Measurements from ENCODE around the gene ANKDD1A.

ANKDD1A gene

GRCh38 chr15:64949383-64950186, 37.9 kb downstream of the ANKDD1A start:
- Histone ChIP-seq H3K27me3 (ENCODE audit: control insufficient read depth, insufficient read depth, low read length) (no peaks in the 10 kb centered on the region), H3K9ac (ENCODE audit: low read depth, low read length) (no peak overlapping the region), H3K4me3 (ENCODE audit: low read length) (no peak overlapping the region), H3K4me2 (ENCODE audit: low read length) (no peak overlapping the region), H3K36me3 (ENCODE audit: insufficient read depth, low read length) (no peaks in the 10 kb centered on the region), H3K9me3 (replicated peaks; ENCODE audit: low read length) (no peaks in the 10 kb centered on the region), H3K4me1 (ENCODE audit: control insufficient read depth, insufficient read depth, low read length) (no peaks in the 10 kb centered on the region)

- Histone ChIP-seq H3K4me2 (ENCODE audit: low read length) (no peak overlapping the region), H3K9me3 (replicated peaks; ENCODE audit: low read length) (no peaks in the 10 kb centered on the region), H3K9ac (ENCODE audit: low read depth, low read length) (no peak overlapping the region), H3K4me1 (ENCODE audit: control insufficient read depth, insufficient read depth, low read length) (no peaks in the 10 kb centered on the region), H3K36me3 (ENCODE audit: insufficient read depth, low read length) (peaks cover 9% of the 10 kb centered on the region), H3K27me3 (ENCODE audit: control insufficient read depth, insufficient read depth, low read length) (no peaks in the 10 kb centered on the region), H3K4me3 (ENCODE audit: low read length) (no peak overlapping the region)
Measured at GRCh38 chr15:64950888-64951287, 39.2 kb downstream of the ANKDD1A start.

DNA sequence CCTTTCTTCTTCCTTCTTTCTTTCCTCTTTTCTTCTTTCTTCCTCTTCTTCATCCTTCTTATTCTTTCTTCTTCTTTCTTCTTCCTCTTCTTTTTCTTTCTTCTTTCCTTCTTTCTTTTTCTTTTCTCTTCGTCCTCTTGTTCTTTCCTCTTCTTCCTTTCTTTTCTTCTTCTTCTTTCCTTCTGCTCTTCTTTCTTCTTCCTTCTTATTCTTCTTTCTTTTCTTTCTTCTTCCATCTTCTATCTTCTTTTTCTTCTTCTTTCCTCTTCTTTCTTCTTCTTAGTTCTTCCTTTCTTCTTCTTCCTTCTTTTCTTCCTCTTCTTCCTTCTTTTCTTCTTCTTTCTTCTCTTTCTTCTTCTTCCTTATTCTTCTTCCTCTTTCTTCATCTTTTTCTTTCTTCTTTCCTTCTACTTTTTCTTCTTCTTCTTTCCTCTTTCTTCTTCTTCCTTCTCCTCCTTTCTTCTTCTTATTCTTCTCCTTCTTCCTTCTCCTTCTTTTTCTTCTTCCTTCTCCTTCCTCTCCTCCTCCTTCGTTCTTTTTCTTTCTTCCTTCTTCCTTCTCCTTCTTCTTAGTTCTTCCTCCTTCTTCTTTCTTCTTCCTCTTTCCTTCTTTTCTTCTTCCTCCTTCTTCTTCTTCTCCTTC, 40.2 kb downstream of the ANKDD1A start:
- Histone ChIP-seq H3K4me3 (ENCODE audit: low read length) (no peak overlapping the region), H3K4me2 (ENCODE audit: low read length) (no peak overlapping the region), H3K9me3 (replicated peaks; ENCODE audit: low read length) (no peaks in the 10 kb centered on the region), H3K9ac (ENCODE audit: low read depth, low read length) (no peak overlapping the region), H3K27me3 (ENCODE audit: control insufficient read depth, insufficient read depth, low read length) (no peaks in the 10 kb centered on the region), H3K36me3 (ENCODE audit: insufficient read depth, low read length) (peaks cover 10% of the 10 kb centered on the region), H3K4me1 (ENCODE audit: control insufficient read depth, insufficient read depth, low read length) (no peaks in the 10 kb centered on the region)

- no peaks in the 10 kb centered on the region for H3K9me3 ChIP-seq (replicated peaks; ENCODE audit: low read length)
- no peak overlapping the region for H3K9ac ChIP-seq (ENCODE audit: low read depth, low read length)
- H3K36me3 ChIP-seq (ENCODE audit: insufficient read depth, low read length): peaks cover 24% of the 10 kb centered on the region
- no peaks in the 10 kb centered on the region for H3K4me1 ChIP-seq (ENCODE audit: control insufficient read depth, insufficient read depth, low read length)
- H3K4me3 ChIP-seq (ENCODE audit: low read length): no peak overlapping the region
- H3K4me2 ChIP-seq (ENCODE audit: low read length): no peak overlapping the region
- no peaks in the 10 kb centered on the region for H3K27me3 ChIP-seq (ENCODE audit: control insufficient read depth, insufficient read depth, low read length)
Measured at GRCh38 chr15:64954395-64954794, 42.7 kb downstream of the ANKDD1A start.

DNA sequence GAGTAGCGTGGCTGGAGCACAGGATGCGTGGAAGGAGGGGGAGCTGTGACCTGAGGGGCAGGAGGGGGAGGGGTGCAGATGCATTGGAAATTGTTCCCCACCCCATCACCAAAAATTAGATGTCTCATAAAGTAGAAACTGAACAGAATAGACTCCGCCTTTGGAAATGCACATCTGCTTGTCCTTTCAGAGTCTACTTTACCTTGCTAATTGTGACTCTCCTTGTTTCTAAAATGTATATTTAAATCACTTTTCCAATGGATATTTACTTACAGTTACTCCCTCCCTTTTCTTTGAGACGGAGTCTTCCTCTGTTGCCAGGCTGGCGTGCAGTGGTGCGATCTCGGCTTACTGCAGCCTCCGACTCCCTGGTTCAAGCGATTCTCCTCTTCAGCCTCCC, 47.4 kb downstream of the ANKDD1A start:
- Histone ChIP-seq H3K9ac (ENCODE audit: low read depth, low read length) (no peak overlapping the region), H3K36me3 (ENCODE audit: insufficient read depth, low read length) (peaks cover 66% of the 10 kb centered on the region), H3K27me3 (ENCODE audit: control insufficient read depth, insufficient read depth, low read length) (no peaks in the 10 kb centered on the region), H3K4me3 (ENCODE audit: low read length) (no peak overlapping the region), H3K9me3 (replicated peaks; ENCODE audit: low read length) (no peaks in the 10 kb centered on the region), H3K4me2 (ENCODE audit: low read length) (no peak overlapping the region), H3K4me1 (ENCODE audit: control insufficient read depth, insufficient read depth, low read length) (no peaks in the 10 kb centered on the region)

DNA sequence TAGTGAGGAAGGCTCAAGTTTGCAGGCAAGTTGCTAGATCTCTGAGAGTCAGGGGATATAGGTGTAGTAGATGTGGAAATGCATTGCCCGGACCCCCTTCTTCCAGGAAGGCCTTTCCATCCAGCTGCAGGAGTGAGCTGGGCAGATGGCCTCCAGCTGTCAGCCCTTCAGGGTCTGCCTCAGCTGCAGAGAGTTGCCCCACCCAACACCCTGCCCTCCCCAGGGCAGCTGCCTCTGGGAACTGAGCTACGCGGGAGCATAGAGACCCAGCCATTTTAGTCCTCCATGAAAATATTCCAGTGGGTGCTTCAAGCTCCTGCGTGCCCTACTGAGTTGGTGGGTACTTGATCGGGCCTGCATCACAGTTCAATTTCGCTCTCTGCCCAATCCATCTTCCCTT, 48.5 kb downstream of the ANKDD1A start:
- Histone ChIP-seq H3K4me1 (ENCODE audit: control insufficient read depth, insufficient read depth, low read length) (no peaks in the 10 kb centered on the region), H3K27me3 (ENCODE audit: control insufficient read depth, insufficient read depth, low read length) (no peaks in the 10 kb centered on the region), H3K4me2 (ENCODE audit: low read length) (no peak overlapping the region), H3K36me3 (ENCODE audit: insufficient read depth, low read length) (peaks cover 72% of the 10 kb centered on the region), H3K4me3 (ENCODE audit: low read length) (no peak overlapping the region), H3K9ac (ENCODE audit: low read depth, low read length) (no peak overlapping the region), H3K9me3 (replicated peaks; ENCODE audit: low read length) (no peaks in the 10 kb centered on the region)

DNA sequence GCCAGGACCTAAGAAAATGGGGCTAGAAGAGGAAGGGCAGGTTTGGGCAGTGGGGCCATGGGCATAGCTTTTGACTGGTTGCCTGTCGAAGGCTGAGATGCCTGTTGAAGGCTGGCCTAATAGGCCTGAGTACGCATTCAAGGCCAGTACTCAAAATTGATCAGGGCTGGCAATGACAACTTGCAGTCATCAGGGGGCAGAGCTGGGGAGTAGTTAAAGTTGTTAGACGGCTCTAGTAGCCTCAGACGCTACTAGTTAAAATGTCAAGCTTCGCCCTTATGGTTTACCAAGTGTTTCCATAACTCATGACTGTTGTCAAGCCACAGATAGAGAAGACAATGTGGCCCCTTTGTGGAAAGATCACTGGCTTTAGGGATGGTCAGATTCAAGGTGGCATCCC, 49.3 kb downstream of the ANKDD1A start:
- H3K36me3 ChIP-seq (ENCODE audit: insufficient read depth, low read length): peaks cover 68% of the 10 kb centered on the region
- H3K4me2 ChIP-seq (ENCODE audit: low read length): no peak overlapping the region
- no peaks in the 10 kb centered on the region for H3K9me3 ChIP-seq (replicated peaks; ENCODE audit: low read length)

GRCh38 chr15:64969401-64969800, 57.7 kb downstream of the ANKDD1A start:
- Histone ChIP-seq H3K4me1 (ENCODE audit: control insufficient read depth, insufficient read depth, low read length) (no peaks in the 10 kb centered on the region), H3K27me3 (ENCODE audit: control insufficient read depth, insufficient read depth, low read length) (no peaks in the 10 kb centered on the region), H3K9ac (ENCODE audit: low read depth, low read length) (no peak overlapping the region), H3K9me3 (replicated peaks; ENCODE audit: low read length) (no peaks in the 10 kb centered on the region), H3K4me2 (ENCODE audit: low read length) (no peak overlapping the region), H3K4me3 (ENCODE audit: low read length) (no peak overlapping the region), H3K36me3 (ENCODE audit: insufficient read depth, low read length) (peaks cover 50% of the 10 kb centered on the region)

More for the DNA sequence above, 49.3 kb downstream of the ANKDD1A start:
- H3K4me3 ChIP-seq (ENCODE audit: low read length): no peak overlapping the region
- H3K4me1 ChIP-seq (ENCODE audit: control insufficient read depth, insufficient read depth, low read length): no peaks in the 10 kb centered on the region
- H3K9ac ChIP-seq (ENCODE audit: low read depth, low read length): no peak overlapping the region
- no peaks in the 10 kb centered on the region for H3K27me3 ChIP-seq (ENCODE audit: control insufficient read depth, insufficient read depth, low read length)

- H3K27me3 ChIP-seq (ENCODE audit: control insufficient read depth, insufficient read depth, low read length): no peaks in the 10 kb centered on the region
- H3K4me1 ChIP-seq (ENCODE audit: control insufficient read depth, insufficient read depth, low read length): no peaks in the 10 kb centered on the region
- H3K36me3 ChIP-seq (ENCODE audit: insufficient read depth, low read length): peaks cover 49% of the 10 kb centered on the region
- H3K4me3 ChIP-seq (ENCODE audit: low read length): no peak overlapping the region
- no peaks in the 10 kb centered on the region for H3K9me3 ChIP-seq (replicated peaks; ENCODE audit: low read length)
- no peak overlapping the region for H3K4me2 ChIP-seq (ENCODE audit: low read length)
- H3K9ac ChIP-seq (ENCODE audit: low read depth, low read length): no peak overlapping the region
Measured at GRCh38 chr15:64970698-64971097, 59.0 kb downstream of the ANKDD1A start.

DNA sequence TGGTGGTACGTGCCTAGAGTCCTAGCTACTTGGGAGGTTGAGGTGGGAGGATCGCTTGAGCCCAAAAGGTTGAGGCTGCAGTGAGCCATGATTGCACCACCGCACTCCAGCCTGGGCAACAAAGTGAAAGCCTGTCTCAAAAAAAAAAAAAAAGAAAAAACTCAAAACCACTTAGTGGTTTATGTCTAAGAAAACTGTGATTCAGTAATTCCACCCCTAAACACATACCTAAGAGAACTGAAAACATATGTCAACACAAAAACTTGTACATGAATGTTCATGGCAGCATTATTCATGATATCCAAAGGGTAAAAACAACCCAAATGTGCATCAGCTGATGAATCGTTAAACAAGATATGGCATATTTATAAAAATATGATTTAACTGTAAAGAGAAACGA, 63.7 kb downstream of the ANKDD1A start:
- Histone ChIP-seq H3K36me3 (ENCODE audit: insufficient read depth, low read length) (peaks cover 56% of the 10 kb centered on the region), H3K4me1 (ENCODE audit: control insufficient read depth, insufficient read depth, low read length) (no peaks in the 10 kb centered on the region), H3K4me2 (ENCODE audit: low read length) (no peak overlapping the region), H3K4me3 (ENCODE audit: low read length) (no peak overlapping the region), H3K27me3 (ENCODE audit: control insufficient read depth, insufficient read depth, low read length) (no peaks in the 10 kb centered on the region), H3K9me3 (replicated peaks; ENCODE audit: low read length) (no peaks in the 10 kb centered on the region), H3K9ac (ENCODE audit: low read depth, low read length) (no peak overlapping the region)

DNA sequence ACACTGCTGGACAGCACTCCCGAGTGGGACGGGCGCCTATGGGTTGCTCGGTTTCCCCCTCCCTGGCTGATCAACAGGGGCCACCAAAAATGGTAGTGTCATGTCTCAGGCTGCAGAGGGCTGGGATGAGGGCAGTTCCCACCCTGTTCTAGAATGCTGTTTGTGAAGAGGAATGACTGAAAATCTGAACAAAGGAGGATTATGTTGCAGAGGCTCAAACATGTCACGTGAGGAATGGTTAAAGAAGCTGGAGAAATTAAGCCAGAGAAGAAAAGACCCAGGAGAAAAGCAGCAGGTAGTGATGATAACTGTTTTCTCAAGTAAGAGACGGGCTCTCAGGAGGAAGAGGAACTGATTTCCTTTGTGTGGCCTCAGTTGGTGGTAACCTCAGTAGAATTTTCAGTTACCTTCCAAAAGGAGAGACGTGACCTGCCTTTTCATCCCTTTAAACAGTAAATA, 67.6 kb downstream of the ANKDD1A start:
- Histone ChIP-seq H3K9ac (ENCODE audit: low read depth, low read length) (no peak overlapping the region), H3K36me3 (ENCODE audit: insufficient read depth, low read length) (peaks cover 59% of the 10 kb centered on the region), H3K4me1 (ENCODE audit: control insufficient read depth, insufficient read depth, low read length) (peaks cover 4% of the 10 kb centered on the region), H3K4me2 (ENCODE audit: low read length) (no peak overlapping the region), H3K4me3 (ENCODE audit: low read length) (no peak overlapping the region), H3K27me3 (ENCODE audit: control insufficient read depth, insufficient read depth, low read length) (no peaks in the 10 kb centered on the region), H3K9me3 (replicated peaks; ENCODE audit: low read length) (no peaks in the 10 kb centered on the region)
